SK-N-SH (cell line): ENCODE measurements around the gene FOXE3. TPM values are rescaled to one million over a fixed set of nuclear protein-coding genes. Genes with fewer than 3 reads are reported as not detected.

Source experiments
- CTCF ChIA-PET: fragments of 300-600, 350-600 bp; formaldehyde crosslinking; extraction: SDS; loops from one replicate; lab custom pipeline; 2021; lab: Yijun Ruan, JAX
- POLR2A ChIA-PET: fragments of 350-600 bp; sonication (Branson Sonifier 250); formaldehyde crosslinking; extraction: SDS; loops from one replicate; lab custom pipeline; 2020; ENCODE audit warnings: antibody characterized with exemption, inconsistent platforms; lab: Yijun Ruan, JAX
- DNase-seq: peaks from one replicate; pipeline ENCODE4 v3.0.0; 2012
- H2AFZ ChIP-seq: fragments of 200-600 bp; sonication (generic); 2 replicates; pipeline ENCODE4 v1.8.1; 2016; ENCODE audit warnings: antibody characterized with exemption, mild to moderate bottlenecking, low read depth
- H3F3A ChIP-seq: fragments of 200-600 bp; sonication (generic); replicated peaks from 2 replicates; pipeline ENCODE3; 2016; ENCODE audit warnings: antibody characterized with exemption, mild to moderate bottlenecking; ENCODE audit not compliant: insufficient read depth
- H3K27ac ChIP-seq, 2 experiments: fragments of 200-500 bp in 1 of 2; fragments of 200-600 bp in 1 of 2; sonication (Bioruptor generic) in 1 of 2; sonication (generic), shearing (Covaris generic) in 1 of 2; 2 replicates each; pipeline versions ENCODE4 v1.5.1 to v1.6.1; 2014 to 2016; ENCODE audit warnings: low read depth in 2 of 2, inconsistent platforms in 1 of 2, low read length in 1 of 2, mild to moderate bottlenecking in 1 of 2, mixed read lengths in 1 of 2
- H3K27me3 ChIP-seq: fragments of 200-600 bp; sonication (generic), shearing (Covaris generic); 2 replicates; pipeline ENCODE4 v1.6.1; 2016; ENCODE audit warnings: mixed run types; ENCODE audit not compliant: insufficient read depth
- H3K36me3 ChIP-seq, 2 experiments: fragments of 200-500 bp in 1 of 2; fragments of 200-600 bp in 1 of 2; sonication (Bioruptor generic) in 1 of 2; sonication (generic) in 1 of 2; replicated peaks in 1 of 2; 2 replicates each; pipeline versions ENCODE3 to v1.5.1; 2014 to 2016; ENCODE audit warnings: low read length in 1 of 2, mild to moderate bottlenecking in 1 of 2; ENCODE audit not compliant: insufficient read depth in 2 of 2, control insufficient read depth in 1 of 2
- H3K4me1 ChIP-seq, 2 experiments: fragments of 200-500 bp in 1 of 2; fragments of 200-600 bp in 1 of 2; sonication (Bioruptor generic) in 1 of 2; sonication (generic), shearing (Covaris generic) in 1 of 2; 2 replicates each; pipeline versions ENCODE4 v1.5.1 to v1.6.1; 2014 to 2016; ENCODE audit warnings: low read depth in 1 of 2, low read length in 1 of 2, mixed run types in 1 of 2; ENCODE audit not compliant: insufficient read depth in 2 of 2, control insufficient read depth in 1 of 2
- H3K4me2 ChIP-seq: fragments of 200-600 bp; sonication (generic), shearing (Covaris generic); 2 replicates; pipeline ENCODE4 v1.6.1; 2017; ENCODE audit warnings: mixed run types
- H3K4me3 ChIP-seq, 2 experiments: fragments of 200-500 bp in 1 of 2; fragments of 200-600 bp in 1 of 2; sonication (Bioruptor generic) in 1 of 2; sonication (generic), shearing (Covaris generic) in 1 of 2; 2 replicates each; pipeline versions ENCODE4 v1.5.1 to v1.8.1; 2014 to 2016; ENCODE audit warnings: low read depth in 2 of 2, inconsistent platforms in 1 of 2, low read length in 1 of 2, mild to moderate bottlenecking in 1 of 2, mixed read lengths in 1 of 2, moderate library complexity in 1 of 2
- H3K79me2 ChIP-seq: fragments of 200-600 bp; sonication (generic); 2 replicates; pipeline ENCODE4 v1.8.1; 2017; ENCODE audit warnings: mild to moderate bottlenecking; ENCODE audit not compliant: insufficient read depth
- H3K9ac ChIP-seq: fragments of 200-600 bp; sonication (generic); 2 replicates; pipeline ENCODE4 v1.6.1; 2017; ENCODE audit warnings: mixed run types
- H3K9me2 ChIP-seq: fragments of 200-600 bp; sonication (generic); 2 replicates; pipeline ENCODE4 v1.6.1; 2017; ENCODE audit warnings: mixed run types
- H3K9me3 ChIP-seq: fragments of 200-600 bp; sonication (generic); 2 replicates; pipeline ENCODE4 v1.6.1; 2017; ENCODE audit warnings: mixed run types, mild to moderate bottlenecking, moderate library complexity
- H4K20me1 ChIP-seq: fragments of 200-600 bp; sonication (generic); 2 replicates; pipeline ENCODE4 v1.6.1; 2017; ENCODE audit warnings: mild to moderate bottlenecking, mixed run types; ENCODE audit not compliant: insufficient read depth
- CHD2 ChIP-seq: fragments of 150-350 bp; IDR thresholded peaks from 2 replicates; pipeline ENCODE4 v1.6.1; 2018; ENCODE audit warnings: low read length; ENCODE audit not compliant: partially characterized antibody
- CTCF ChIP-seq: fragments of 200-600 bp; sonication (generic); IDR thresholded peaks from 2 replicates; pipeline ENCODE4 v1.6.1; 2017; ENCODE audit warnings: antibody characterized with exemption, mild to moderate bottlenecking, moderate library complexity
- FOSL2 ChIP-seq: IDR thresholded peaks from 2 replicates; pipeline ENCODE4 v1.4.0; 2012; ENCODE audit warnings: low read depth, mild to moderate bottlenecking, moderate library complexity, borderline replicate concordance
- FOXM1 ChIP-seq: IDR thresholded peaks from 2 replicates; pipeline ENCODE4 v1.4.0; 2012; ENCODE audit warnings: low read depth, mild to moderate bottlenecking
- GATA2 ChIP-seq: sonication (generic); formaldehyde crosslinking; IDR thresholded peaks from 2 replicates; pipeline ENCODE4 v1.5.0; 2020; ENCODE audit warnings: mild to moderate bottlenecking, missing genetic modification reagents
- MAX ChIP-seq: IDR thresholded peaks from 2 replicates; pipeline ENCODE4 v1.4.0; 2012; ENCODE audit warnings: low read depth
- MEF2A ChIP-seq: IDR thresholded peaks from 2 replicates; pipeline ENCODE4 v1.4.0; 2012; ENCODE audit warnings: low read depth, borderline replicate concordance
- MXI1 ChIP-seq: IDR thresholded peaks from 2 replicates; pipeline ENCODE4 v1.6.1; 2012; ENCODE audit warnings: mild to moderate bottlenecking, low read depth, low read length, improper control_type of control experiment
- POLR2AphosphoS5 ChIP-seq: IDR thresholded peaks from 2 replicates; pipeline ENCODE4 v1.6.1; 2012; ENCODE audit warnings: low read depth, low read length
- RXRA ChIP-seq: IDR thresholded peaks from 2 replicates; pipeline ENCODE4 v1.4.0; 2012; ENCODE audit warnings: low read depth, mild to moderate bottlenecking, borderline replicate concordance
- SIN3A ChIP-seq: IDR thresholded peaks from 2 replicates; pipeline ENCODE4 v1.6.1; 2012; ENCODE audit warnings: low read depth, mild to moderate bottlenecking, low read length, moderate library complexity, borderline replicate concordance
- TEAD4 ChIP-seq: IDR thresholded peaks from 2 replicates; pipeline ENCODE4 v1.4.0; 2012; ENCODE audit warnings: mild to moderate bottlenecking, borderline replicate concordance; ENCODE audit not compliant: insufficient read depth
- USF1 ChIP-seq: IDR thresholded peaks from 2 replicates; pipeline ENCODE4 v1.4.0; 2012; ENCODE audit warnings: low read depth, borderline replicate concordance
- USF2 ChIP-seq: fragments of 150-350 bp; IDR thresholded peaks from 2 replicates; pipeline ENCODE4 v1.6.1; 2017; ENCODE audit warnings: antibody characterized with exemption, low read length, low read depth, borderline replicate concordance
- WGBS: methylation state at CpG from one replicate; pipeline ENCODE4 v1.1.6; 2017; ENCODE audit warnings: low lambda C conversion rate; 5-methylcytosine and 5-hydroxymethylcytosine counted together
- polyA plus RNA-seq, 3 experiments: library from polyadenylated mRNA; depleted of rRNA; stranded (reverse); fragments of >200 nt; gene quantifications; 2 replicates each; pipeline ENCODE4 v1.2.3, GENCODE V29; 2012

The FOXE3 gene
- polyA plus RNA-seq, 1 of the 3 experiments (the other 2 are of a cell fraction), result not detected

- Histone ChIP-seq H3K4me2 (no peak overlapping the region), H3K79me2 (no peaks in the 10 kb centered on the region), H3K36me3 (no peaks in the 10 kb centered on the region), H3F3A (no peaks in the 10 kb centered on the region), H4K20me1 (no peaks in the 10 kb centered on the region), H3K4me3 (no peak overlapping the region), H3K27ac (no peak overlapping the region), H3K4me1 (no peaks in the 10 kb centered on the region), H3K9me2 (no peaks in the 10 kb centered on the region), H3K9me3 (no peaks in the 10 kb centered on the region), H2AFZ (no peak overlapping the region), H3K27me3 (peaks cover 15% of the 10 kb centered on the region), H3K9ac (no peak overlapping the region)
- no peak for DNase-seq
- TF ChIP-seq USF2 (no peak), CHD2 (no peak), RXRA (no peak), FOXM1 (no peak), USF1 (no peak), FOSL2 (no peak), GATA2 (CRISPR knock-in tag) (no peak), SIN3A (no peak), MAX (no peak), TEAD4 (no peak), POLR2AphosphoS5 (no peak), CTCF (no peak)
- ChIA-PET CTCF (interaction anchor here (0.8 to 4.6 kb wide), 5 partner anchors 10 to 266 kb away, joined by 3 to 23 read pairs (median 4); no protein-coding TSS in a partner anchor), POLR2A (no interaction called here)
Observed at GRCh38 chr1:47460456-47460855, 44.4 kb downstream of the FOXE3 start.

GRCh38 chr1:47465605-47466004, 49.5 kb downstream of the FOXE3 start:
- no peak for TF ChIP-seq MXI1
- TF ChIP-seq CHD2, result no peak
- no peak for TF ChIP-seq MEF2A
- no peak for TF ChIP-seq GATA2 (CRISPR knock-in tag)

More at GRCh38 chr1:47465605-47466004, 49.5 kb downstream of the FOXE3 start:
- ChIA-PET POLR2A (no interaction called here), CTCF (interaction anchor here (0.9 to 2.9 kb wide), 6 partner anchors 12 to 245 kb away, joined by 3 to 11 read pairs (median 4); partner anchors contain the start of gene FOXD2)
- no peaks in the 10 kb centered on the region for H3F3A ChIP-seq
- H3K4me2 ChIP-seq, result no peak overlapping the region
- no peaks in the 10 kb centered on the region for H3K9me2 ChIP-seq
- no peak overlapping the region for H2AFZ ChIP-seq
- H3K27ac ChIP-seq, result no peak overlapping the region
- no peak for DNase-seq
- H3K4me1 ChIP-seq, result no peaks in the 10 kb centered on the region
- no peak overlapping the region for H3K4me3 ChIP-seq
- H3K79me2 ChIP-seq, result no peaks in the 10 kb centered on the region
- no peak overlapping the region for H3K9ac ChIP-seq
- H3K36me3 ChIP-seq, result no peaks in the 10 kb centered on the region
- no peaks in the 10 kb centered on the region for H4K20me1 ChIP-seq
- H3K9me3 ChIP-seq, result no peaks in the 10 kb centered on the region
- 35% methylated on average over 3 of the region's 3 CpGs for WGBS
- H3K27me3 ChIP-seq, result peaks cover 3% of the 10 kb centered on the region

Other genes starting within 250 kb of the FOXE3 start
- not detected in 2 replicates for gene PDZK1IP1, start 226.2 kb upstream of the FOXE3 start, polyA plus RNA-seq (2012; rRNA removed)
- not detected in 2 replicates for gene TAL1, start 184.1 kb upstream of the FOXE3 start, polyA plus RNA-seq (2012; rRNA removed)
- gene STIL, start 102.1 kb upstream of the FOXE3 start, polyA plus RNA-seq (2012; rRNA removed), result 4.9 and 5.8 TPM in 2 replicates
- 17.5 and 25.1 TPM in 2 replicates for gene CMPK1, start 82.5 kb upstream of the FOXE3 start, polyA plus RNA-seq (2012; rRNA removed)
- gene FOXD2, start 21.8 kb downstream of the FOXE3 start, polyA plus RNA-seq (2012; rRNA removed), result not detected in 2 replicates